GM12865 (cell line): ENCODE data around the gene PAF1.
A peak's percentile ranks its signal among the peaks of the same experiment; 100 is the strongest.
"Not testable (repeated sequence)": the region's sequence is repeated elsewhere in the genome, so short reads cannot be mapped to it uniquely, and the experiment has no call there.

Source experiments
- DNase-seq: peaks from one replicate; pipeline ENCODE4 v3.0.0; 2010; ENCODE audit warnings: low read depth
- H3K4me3 ChIP-seq: 2 replicates; pipeline ENCODE4 v1.5.1; 2011; ENCODE audit warnings: mild to moderate bottlenecking, low read depth, low read length, control low read depth
- CTCF ChIP-seq: IDR thresholded peaks from 2 replicates; pipeline ENCODE4 v1.5.1; 2011; ENCODE audit warnings: low read length, control low read depth, low read depth, inconsistent platforms; ENCODE audit not compliant: insufficient read depth; ENCODE audit errors: missing control alignments

The PAF1 gene

GRCh38 chr19:39347332-39348164 is 43.4 kb downstream of the PAF1 start:
- no peak for TF ChIP-seq CTCF
- no peak for DNase-seq
- no peak overlapping the region for H3K4me3 ChIP-seq

- H3K4me3 ChIP-seq: no peak overlapping the region
- no peak for DNase-seq
- no peak for TF ChIP-seq CTCF
Observed at GRCh38 chr19:39345956-39346355, 45.0 kb downstream of the PAF1 start.

- DNase-seq: no peak
- peak overlapping the region; percentile 90 for H3K4me3 ChIP-seq
- no peak for TF ChIP-seq CTCF
Observed at GRCh38 chr19:39342647-39343305, 48.1 kb downstream of the PAF1 start.

DNA sequence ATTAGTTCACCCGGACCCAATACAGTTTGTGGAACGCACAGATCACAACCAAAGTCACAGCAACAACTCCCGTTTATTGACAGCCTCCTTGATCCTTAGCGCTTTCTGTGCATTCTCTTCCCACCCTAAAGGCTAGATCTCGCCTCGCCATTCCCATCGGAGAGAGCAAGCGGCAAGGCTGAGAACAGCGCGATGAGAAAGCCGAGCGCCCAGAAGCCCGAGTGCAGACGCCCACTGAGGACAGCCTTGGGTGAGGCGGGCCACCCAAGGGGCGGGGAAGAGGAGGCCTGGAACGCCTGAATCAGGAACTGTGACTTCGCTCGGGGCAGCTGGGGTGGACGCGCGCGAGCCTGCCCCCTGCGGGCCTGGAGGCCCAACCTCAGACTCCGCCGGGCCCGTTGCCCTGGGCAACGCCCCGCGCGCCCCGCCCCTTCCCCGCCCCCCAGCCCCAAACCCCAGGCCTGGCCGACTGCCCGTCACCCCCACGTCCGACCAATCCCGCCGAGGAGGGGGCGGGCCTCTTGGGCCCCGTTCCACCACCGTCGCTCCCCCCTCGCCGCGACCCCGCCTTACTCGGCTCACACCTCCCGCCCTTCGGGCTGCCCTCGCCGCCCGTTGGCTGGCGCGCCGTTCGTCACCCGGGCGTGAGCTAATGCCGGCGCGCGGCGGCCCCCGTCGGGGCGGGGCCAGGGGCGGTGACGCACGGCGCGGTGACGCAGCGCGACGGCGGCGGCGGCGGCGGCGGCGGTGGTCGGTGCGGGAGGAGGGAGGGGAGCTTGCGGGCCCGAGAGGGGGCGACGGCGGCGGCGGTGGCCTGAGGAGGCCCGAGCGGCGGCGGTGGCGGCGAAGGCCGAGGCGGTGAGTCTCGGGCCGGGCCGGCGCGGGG is 48.9 kb downstream of the PAF1 start, which contains the start of gene SAMD4B:
Gene SAMD4B (plus strand): TSS at position 703 of the 886 bp plus-strand sequence. CDS start 14,473 bp downstream, outside the sequence.
- DNase-seq: peak; percentile 100
- peak within 1 kb of the TSS; percentile 96 for H3K4me3 ChIP-seq
- peak; percentile 72 for TF ChIP-seq CTCF

DNA sequence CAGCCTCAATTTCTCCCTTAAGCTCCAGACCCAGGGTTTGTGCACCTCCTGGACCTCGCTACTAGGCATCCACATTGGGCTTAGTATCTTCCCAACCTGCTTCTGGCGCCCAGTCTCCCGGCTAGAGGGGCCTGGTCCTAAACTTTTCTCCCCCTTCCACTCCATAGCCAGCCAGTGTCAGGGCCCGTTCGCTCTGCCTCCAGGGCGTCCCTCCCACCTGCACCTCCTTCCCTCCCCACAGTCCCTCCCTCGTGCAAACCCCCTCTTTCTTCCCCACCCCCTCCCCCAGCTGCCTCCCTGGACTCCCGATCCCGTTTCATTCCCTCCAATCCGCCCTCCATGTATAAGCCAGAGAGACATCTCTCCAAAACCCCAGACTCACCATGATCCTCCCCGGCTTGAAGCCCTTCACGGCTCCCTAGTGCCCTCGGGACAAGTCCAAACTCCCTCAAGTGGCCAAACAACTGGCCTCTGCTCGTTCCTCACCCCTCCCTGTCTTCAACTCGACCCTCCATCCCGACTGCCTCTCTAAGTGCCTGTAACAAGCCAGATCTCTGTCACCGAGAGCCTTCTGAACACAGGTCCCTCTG is 49.7 kb downstream of the PAF1 start:
- DNase-seq: no peak
- TF ChIP-seq CTCF: no peak
- H3K4me3 ChIP-seq: peak overlapping the region; percentile 96

GRCh38 chr19:39340156-39340555 is 50.8 kb downstream of the PAF1 start:
- not testable (repeated sequence) for H3K4me3 ChIP-seq, DNase-seq
